Endodermal cell (in vitro differentiated cells): ENCODE data around the gene ADAMTS7. TPM values are rescaled to one million over a fixed set of nuclear protein-coding genes. Genes with fewer than 3 reads are reported as not detected.
"Not testable (repeated sequence)": the region's sequence is repeated elsewhere in the genome, so short reads cannot be mapped to it uniquely, and the experiment has no call there.

Experiments used
- DNase-seq: peaks from one replicate; pipeline ENCODE4 v3.0.0-alpha.2; 2017
- H3K27ac ChIP-seq: 2 replicates; pipeline ENCODE4 v1.5.1; 2013; ENCODE audit warnings: mild to moderate bottlenecking, low read depth, low read length, moderate library complexity
- H3K27me3 ChIP-seq: 2 replicates; pipeline ENCODE4 v1.6.1; 2013; ENCODE audit warnings: mild to moderate bottlenecking, low read length, moderate library complexity; ENCODE audit not compliant: insufficient read depth, control insufficient read depth, poor library complexity, severe bottlenecking
- H3K36me3 ChIP-seq: 2 replicates; pipeline ENCODE4 v1.7.0; 2013; ENCODE audit warnings: mild to moderate bottlenecking, low read length, moderate library complexity; ENCODE audit not compliant: control insufficient read depth, insufficient read depth
- H3K4me1 ChIP-seq: one replicate; pipeline ENCODE4 v1.7.0; 2013; ENCODE audit warnings: low read length; ENCODE audit not compliant: control insufficient read depth, insufficient read depth
- H3K4me3 ChIP-seq: 2 replicates; pipeline ENCODE4 v1.5.1; 2013; ENCODE audit warnings: mild to moderate bottlenecking, low read length, moderate library complexity
- H3K9ac ChIP-seq: 2 replicates; pipeline ENCODE4 v1.6.1; 2013; ENCODE audit warnings: mild to moderate bottlenecking, low read length, moderate library complexity; ENCODE audit not compliant: poor library complexity, severe bottlenecking; ENCODE audit errors: extremely low read depth
- H3K9me3 ChIP-seq: 2 replicates; pipeline ENCODE4 v1.6.1; 2013; ENCODE audit warnings: mild to moderate bottlenecking, low read length, moderate library complexity; ENCODE audit not compliant: control insufficient read depth
- H3K27ac Mint-ChIP-seq: 2 replicates; pipeline ENCODE4 v1.8.0; 2020; ENCODE audit warnings: mixed read lengths
- H3K27me3 Mint-ChIP-seq: 2 replicates; pipeline ENCODE4 v1.8.0; 2021; ENCODE audit warnings: mild to moderate bottlenecking, mixed read lengths; ENCODE audit not compliant: insufficient read depth
- H3K36me3 Mint-ChIP-seq: 2 replicates; pipeline ENCODE4 v1.8.0; 2020; ENCODE audit warnings: low read depth, mixed read lengths
- H3K4me1 Mint-ChIP-seq: 2 replicates; pipeline ENCODE4 v1.8.0; 2020; ENCODE audit warnings: mixed read lengths
- H3K4me3 Mint-ChIP-seq: 2 replicates; pipeline ENCODE4 v1.8.0; 2020; ENCODE audit warnings: mild to moderate bottlenecking, moderate library complexity, mixed read lengths
- H3K9me3 Mint-ChIP-seq: 2 replicates; pipeline ENCODE4 v1.8.0; 2020; ENCODE audit warnings: mild to moderate bottlenecking, mixed read lengths
- CTCF ChIP-seq: fragments of 200-600 bp; sonication (generic); conservative IDR thresholded peaks from 2 replicates; pipeline ENCODE4 v1.5.0; 2021; ENCODE audit warnings: antibody characterized with exemption, mild to moderate bottlenecking
- WGBS, 2 experiments: methylation state at CpG; one replicate each; pipeline versions ENCODE4 v1.1.5 to v1.1.7; 2013; ENCODE audit warnings: missing lambda C conversion rate in 2 of 2, mixed read lengths in 1 of 2; ENCODE audit not compliant: insufficient coverage in 1 of 2, insufficient read length in 1 of 2; 5-methylcytosine and 5-hydroxymethylcytosine counted together
- total RNA-seq, 2 donors: library from RNA; stranded (reverse); fragmentation: NEBNext Ultra II Directional in 1 of 2; extraction: Animal tissue kit (Norgen Biotek cat#: 25700) in 1 of 2; gene quantifications; 2 replicates in 1 of 2; 3 replicates in 1 of 2; pipeline ENCODE4 v1.2.1, GENCODE V29; 2021

The ADAMTS7 gene
- total RNA-seq, 2 donors from 2014 or later = 55.8 to 67.1 TPM

GRCh38 chr15:78755900-78756591 is 55.2 kb downstream of the ADAMTS7 start:
- DNase-seq = peak; percentile 90
- not testable (repeated sequence) for H3K36me3 Mint-ChIP-seq, H3K4me3 ChIP-seq, H3K27me3 ChIP-seq, H3K4me3 Mint-ChIP-seq, H3K27me3 Mint-ChIP-seq, H3K36me3 ChIP-seq, H3K27ac ChIP-seq, H3K9me3 ChIP-seq, H3K4me1 Mint-ChIP-seq, H3K4me1 ChIP-seq, H3K9ac ChIP-seq, H3K27ac Mint-ChIP-seq, H3K9me3 Mint-ChIP-seq
- peak; percentile 79 for TF ChIP-seq CTCF
- 67 to 71% methylated on average over 1 to 11 of the region's 13 CpGs for WGBS, 2 experiments

- not testable (repeated sequence) for H3K27me3 ChIP-seq, H3K4me1 Mint-ChIP-seq, H3K4me3 Mint-ChIP-seq, H3K9me3 ChIP-seq, DNase-seq, H3K27ac Mint-ChIP-seq, H3K4me1 ChIP-seq, H3K9me3 Mint-ChIP-seq, H3K9ac ChIP-seq, H3K27ac ChIP-seq, H3K4me3 ChIP-seq, H3K36me3 Mint-ChIP-seq, H3K36me3 ChIP-seq
- peaks cover 14% of the 10 kb centered on the region for H3K27me3 Mint-ChIP-seq
- WGBS, 2 experiments = 92 to 95% methylated on average over 7 to 13 of the region's 14 CpGs
Measured at GRCh38 chr15:78754637-78755280, 56.5 kb downstream of the ADAMTS7 start.

GRCh38 chr15:78753751-78754535 is 57.3 kb downstream of the ADAMTS7 start:
- H3K9me3 ChIP-seq, DNase-seq, H3K9ac ChIP-seq, H3K36me3 ChIP-seq, H3K27ac ChIP-seq, H3K4me3 ChIP-seq, H3K36me3 Mint-ChIP-seq, H3K4me3 Mint-ChIP-seq, H3K4me1 Mint-ChIP-seq, H3K9me3 Mint-ChIP-seq, H3K27me3 ChIP-seq, H3K4me1 ChIP-seq: not testable (repeated sequence)
- H3K27me3 Mint-ChIP-seq = peaks cover 14% of the 10 kb centered on the region
- peak overlapping the region; percentile 39 for H3K27ac Mint-ChIP-seq
- WGBS, 2 experiments = 92 to 100% methylated on average over 1 to 8 of the region's 10 CpGs

GRCh38 chr15:78753359-78753659 is 58.0 kb downstream of the ADAMTS7 start:
- 90 to 97% methylated on average over 2 to 5 of the region's 7 CpGs for WGBS, 2 experiments
- H3K36me3 Mint-ChIP-seq, H3K36me3 ChIP-seq, H3K27ac Mint-ChIP-seq, H3K9me3 ChIP-seq, H3K27ac ChIP-seq, DNase-seq, H3K4me1 Mint-ChIP-seq, H3K4me3 ChIP-seq, H3K27me3 ChIP-seq, H3K9me3 Mint-ChIP-seq, H3K4me3 Mint-ChIP-seq, H3K9ac ChIP-seq, H3K4me1 ChIP-seq: not testable (repeated sequence)
- H3K27me3 Mint-ChIP-seq = peaks cover 14% of the 10 kb centered on the region
